ENCODE results near the gene ALAD.
"Not testable (repeated sequence)": the region's sequence is repeated elsewhere in the genome, so short reads cannot be mapped to it uniquely, and the experiment has no call there.

The ALAD gene

GRCh38 chr9:113425072-113425471 is 24.0 kb upstream of the ALAD start:
- Histone ChIP-seq H3K27ac (ENCODE audit: low read depth, low read length) (no peak overlapping the region), H3K36me3 (ENCODE audit: control insufficient read depth in 5 of 5, insufficient read depth in 5 of 5, low read length in 5 of 5) (no peaks in the 10 kb centered on the region), H3K27me3 (ENCODE audit: control insufficient read depth in 5 of 5, insufficient read depth in 4 of 5, low read length in 5 of 5) (no peaks in the 10 kb centered on the region), H3K9ac (ENCODE audit: low read length in 5 of 5) (no peak overlapping the region), H3K4me3 (ENCODE audit: low read depth in 1 of 5, low read length in 5 of 5) (no peak overlapping the region), H3K9me3 (ENCODE audit: control insufficient read depth in 5 of 5, low read length in 5 of 5) (no peaks in the 10 kb centered on the region), H3K4me1 (ENCODE audit: control insufficient read depth in 5 of 5, insufficient read depth in 5 of 5, low read length in 5 of 5) (no peaks in the 10 kb centered on the region)

- Histone ChIP-seq H3K4me1 (ENCODE audit: control insufficient read depth in 5 of 5, insufficient read depth in 5 of 5, low read length in 5 of 5) (peaks cover 0 to 4% (median 0%) of the 10 kb centered on the region in 5 donors), H3K4me3 (ENCODE audit: low read depth in 1 of 5, low read length in 5 of 5) (no peak overlapping the region), H3K27me3 (ENCODE audit: control insufficient read depth in 5 of 5, insufficient read depth in 4 of 5, low read length in 5 of 5) (no peaks in the 10 kb centered on the region), H3K36me3 (ENCODE audit: control insufficient read depth in 5 of 5, insufficient read depth in 5 of 5, low read length in 5 of 5) (no peaks in the 10 kb centered on the region), H3K9me3 (ENCODE audit: control insufficient read depth in 5 of 5, low read length in 5 of 5) (no peaks in the 10 kb centered on the region), H3K27ac (ENCODE audit: low read depth, low read length) (no peak overlapping the region), H3K9ac (ENCODE audit: low read length in 5 of 5) (no peak overlapping the region)
Measured at GRCh38 chr9:113421726-113422125, 20.6 kb upstream of the ALAD start.

- Histone ChIP-seq H3K9ac (ENCODE audit: low read length in 5 of 5) (no peak overlapping the region), H3K9me3 (ENCODE audit: control insufficient read depth in 5 of 5, low read length in 5 of 5) (no peaks in the 10 kb centered on the region), H3K4me1 (ENCODE audit: control insufficient read depth in 5 of 5, insufficient read depth in 5 of 5, low read length in 5 of 5) (peaks cover 0 to 12% (median 2%) of the 10 kb centered on the region in 5 donors), H3K36me3 (ENCODE audit: control insufficient read depth in 5 of 5, insufficient read depth in 5 of 5, low read length in 5 of 5) (no peaks in the 10 kb centered on the region), H3K27me3 (ENCODE audit: control insufficient read depth in 5 of 5, insufficient read depth in 4 of 5, low read length in 5 of 5) (no peaks in the 10 kb centered on the region), H3K27ac (ENCODE audit: low read depth, low read length) (no peak overlapping the region), H3K4me3 (ENCODE audit: low read depth in 1 of 5, low read length in 5 of 5) (no peak overlapping the region)
Measured at GRCh38 chr9:113417370-113417769, 16.3 kb upstream of the ALAD start.

- H3K9me3 ChIP-seq (ENCODE audit: control insufficient read depth in 5 of 5, low read length in 5 of 5), result no peaks in the 10 kb centered on the region
- H3K27ac ChIP-seq (ENCODE audit: low read depth, low read length), result no peak overlapping the region
- H3K9ac ChIP-seq (ENCODE audit: low read length in 5 of 5), result no peak overlapping the region
- H3K27me3 ChIP-seq (ENCODE audit: control insufficient read depth in 5 of 5, insufficient read depth in 4 of 5, low read length in 5 of 5), result no peaks in the 10 kb centered on the region
- H3K4me1 ChIP-seq (ENCODE audit: control insufficient read depth in 5 of 5, insufficient read depth in 5 of 5, low read length in 5 of 5), result peaks cover 2 to 12% (median 3%) of the 10 kb centered on the region in 5 donors
- H3K4me3 ChIP-seq (ENCODE audit: low read depth in 1 of 5, low read length in 5 of 5), result no peak overlapping the region
- H3K36me3 ChIP-seq (ENCODE audit: control insufficient read depth in 5 of 5, insufficient read depth in 5 of 5, low read length in 5 of 5), result no peaks in the 10 kb centered on the region
Measured at GRCh38 chr9:113416149-113416721, 15.2 kb upstream of the ALAD start.

- peaks cover 12 to 16% (median 14%) of the 10 kb centered on the region in 5 donors for H3K36me3 ChIP-seq (ENCODE audit: control insufficient read depth in 5 of 5, insufficient read depth in 5 of 5, low read length in 5 of 5)
- H3K4me3 ChIP-seq (ENCODE audit: low read depth in 1 of 5, low read length in 5 of 5), result peak within 1 kb of the TSS; percentile 81 to 96 (median 90)
- peak within 1 kb of the TSS; percentile 94 for H3K27ac ChIP-seq (ENCODE audit: low read depth, low read length)
- H3K4me1 ChIP-seq (ENCODE audit: control insufficient read depth in 5 of 5, insufficient read depth in 5 of 5, low read length in 5 of 5), result peaks cover 10 to 21% (median 14%) of the 10 kb centered on the region in 5 donors
- H3K9me3 ChIP-seq (ENCODE audit: control insufficient read depth in 5 of 5, low read length in 5 of 5), result no peaks in the 10 kb centered on the region
- peak within 1 kb of the TSS; percentile 84 to 99 (median 98) for H3K9ac ChIP-seq (ENCODE audit: low read length in 5 of 5)
- peaks cover 0 to 4% (median 0%) of the 10 kb centered on the region in 5 donors for H3K27me3 ChIP-seq (ENCODE audit: control insufficient read depth in 5 of 5, insufficient read depth in 4 of 5, low read length in 5 of 5)
Measured at GRCh38 chr9:113410207-113410864, 9.3 kb upstream of the ALAD start, which contains the start of the genes C9orf43 and POLE3. C9orf43 (plus strand) TSS chr9:113410747; CDS start chr9:113413494, 2,747 bp downstream. POLE3 (minus strand) TSS chr9:113410675; CDS start chr9:113410293, 382 bp downstream.

GRCh38 chr9:113409883-113410206 is 8.8 kb upstream of the ALAD start:
- Histone ChIP-seq H3K4me1 (ENCODE audit: control insufficient read depth in 5 of 5, insufficient read depth in 5 of 5, low read length in 5 of 5) (peaks cover 10 to 21% (median 18%) of the 10 kb centered on the region in 5 donors), H3K27ac (ENCODE audit: low read depth, low read length) (peak overlapping the region; percentile 94), H3K27me3 (ENCODE audit: control insufficient read depth in 5 of 5, insufficient read depth in 4 of 5, low read length in 5 of 5) (peaks cover 0 to 4% (median 0%) of the 10 kb centered on the region in 5 donors), H3K9me3 (ENCODE audit: control insufficient read depth in 5 of 5, low read length in 5 of 5) (no peaks in the 10 kb centered on the region), H3K36me3 (ENCODE audit: control insufficient read depth in 5 of 5, insufficient read depth in 5 of 5, low read length in 5 of 5) (peaks cover 12 to 16% (median 14%) of the 10 kb centered on the region in 5 donors), H3K9ac (ENCODE audit: low read length in 5 of 5) (peak overlapping the region; percentile 84 to 99 (median 98)), H3K4me3 (ENCODE audit: low read depth in 1 of 5, low read length in 5 of 5) (peak overlapping the region; percentile 81 to 96 (median 83))

GRCh38 chr9:113409481-113409880 is 8.4 kb upstream of the ALAD start:
- peak overlapping the region; percentile 94 for H3K27ac ChIP-seq (ENCODE audit: low read depth, low read length)
- no peaks in the 10 kb centered on the region for H3K9me3 ChIP-seq (ENCODE audit: control insufficient read depth in 5 of 5, low read length in 5 of 5)
- peak overlapping the region; percentile 84 to 99 (median 98) for H3K9ac ChIP-seq (ENCODE audit: low read length in 5 of 5)
- H3K36me3 ChIP-seq (ENCODE audit: control insufficient read depth in 5 of 5, insufficient read depth in 5 of 5, low read length in 5 of 5), result peaks cover 12 to 16% (median 14%) of the 10 kb centered on the region in 5 donors
- peaks cover 10 to 22% (median 21%) of the 10 kb centered on the region in 5 donors for H3K4me1 ChIP-seq (ENCODE audit: control insufficient read depth in 5 of 5, insufficient read depth in 5 of 5, low read length in 5 of 5)
- peak overlapping the region; percentile 81 to 96 (median 83) for H3K4me3 ChIP-seq (ENCODE audit: low read depth in 1 of 5, low read length in 5 of 5)
- peaks cover 0 to 4% (median 0%) of the 10 kb centered on the region in 5 donors for H3K27me3 ChIP-seq (ENCODE audit: control insufficient read depth in 5 of 5, insufficient read depth in 4 of 5, low read length in 5 of 5)

- Histone ChIP-seq H3K36me3 (ENCODE audit: control insufficient read depth in 5 of 5, insufficient read depth in 5 of 5, low read length in 5 of 5) (peaks cover 12 to 16% (median 14%) of the 10 kb centered on the region in 5 donors), H3K4me1 (ENCODE audit: control insufficient read depth in 5 of 5, insufficient read depth in 5 of 5, low read length in 5 of 5) (peaks cover 10 to 35% (median 32%) of the 10 kb centered on the region in 5 donors)
- not testable (repeated sequence) for H3K4me3 ChIP-seq (ENCODE audit: low read depth in 1 of 5, low read length in 5 of 5); H3K27ac ChIP-seq (ENCODE audit: low read depth, low read length); H3K9ac ChIP-seq (ENCODE audit: low read length in 5 of 5); H3K27me3 ChIP-seq (ENCODE audit: control insufficient read depth in 5 of 5, insufficient read depth in 4 of 5, low read length in 5 of 5); H3K9me3 ChIP-seq (ENCODE audit: control insufficient read depth in 5 of 5, low read length in 5 of 5)
Measured at GRCh38 chr9:113406873-113407511, 5.9 kb upstream of the ALAD start.

GRCh38 chr9:113406353-113406752 is 5.3 kb upstream of the ALAD start:
- H3K9me3 ChIP-seq (ENCODE audit: control insufficient read depth in 5 of 5, low read length in 5 of 5); H3K27me3 ChIP-seq (ENCODE audit: control insufficient read depth in 5 of 5, insufficient read depth in 4 of 5, low read length in 5 of 5); H3K9ac ChIP-seq (ENCODE audit: low read length in 5 of 5); H3K27ac ChIP-seq (ENCODE audit: low read depth, low read length); H3K4me3 ChIP-seq (ENCODE audit: low read depth in 1 of 5, low read length in 5 of 5): not testable (repeated sequence)
- peaks cover 12 to 16% (median 14%) of the 10 kb centered on the region in 5 donors for H3K36me3 ChIP-seq (ENCODE audit: control insufficient read depth in 5 of 5, insufficient read depth in 5 of 5, low read length in 5 of 5)
- peaks cover 12 to 41% (median 35%) of the 10 kb centered on the region in 5 donors for H3K4me1 ChIP-seq (ENCODE audit: control insufficient read depth in 5 of 5, insufficient read depth in 5 of 5, low read length in 5 of 5)

GRCh38 chr9:113403646-113404045 is 2.6 kb upstream of the ALAD start:
- Histone ChIP-seq H3K27me3 (ENCODE audit: control insufficient read depth in 5 of 5, insufficient read depth in 4 of 5, low read length in 5 of 5) (no peaks in the 10 kb centered on the region), H3K4me1 (ENCODE audit: control insufficient read depth in 5 of 5, insufficient read depth in 5 of 5, low read length in 5 of 5) (peaks cover 5 to 53% (median 41%) of the 10 kb centered on the region in 5 donors), H3K36me3 (ENCODE audit: control insufficient read depth in 5 of 5, insufficient read depth in 5 of 5, low read length in 5 of 5) (peaks cover 8 to 14% (median 12%) of the 10 kb centered on the region in 5 donors), H3K4me3 (ENCODE audit: low read depth in 1 of 5, low read length in 5 of 5) (no peak overlapping the region), H3K27ac (ENCODE audit: low read depth, low read length) (no peak overlapping the region), H3K9me3 (ENCODE audit: control insufficient read depth in 5 of 5, low read length in 5 of 5) (no peaks in the 10 kb centered on the region), H3K9ac (ENCODE audit: low read length in 5 of 5) (peak overlapping the region in 1 of 5 donors; percentile 57)

Data from subcutaneous abdominal adipose tissue (tissue), 5 donors.